ENCODE results near the gene TNFRSF4. TPM values are rescaled to one million over a fixed set of nuclear protein-coding genes. Genes with fewer than 3 reads are reported as not detected.
A peak's percentile ranks its signal among the peaks of the same experiment; 100 is the strongest.

TNFRSF4 gene
- total RNA-seq, 2 donors from 2014 or later, result 0.55 to 1.3 TPM

DNA sequence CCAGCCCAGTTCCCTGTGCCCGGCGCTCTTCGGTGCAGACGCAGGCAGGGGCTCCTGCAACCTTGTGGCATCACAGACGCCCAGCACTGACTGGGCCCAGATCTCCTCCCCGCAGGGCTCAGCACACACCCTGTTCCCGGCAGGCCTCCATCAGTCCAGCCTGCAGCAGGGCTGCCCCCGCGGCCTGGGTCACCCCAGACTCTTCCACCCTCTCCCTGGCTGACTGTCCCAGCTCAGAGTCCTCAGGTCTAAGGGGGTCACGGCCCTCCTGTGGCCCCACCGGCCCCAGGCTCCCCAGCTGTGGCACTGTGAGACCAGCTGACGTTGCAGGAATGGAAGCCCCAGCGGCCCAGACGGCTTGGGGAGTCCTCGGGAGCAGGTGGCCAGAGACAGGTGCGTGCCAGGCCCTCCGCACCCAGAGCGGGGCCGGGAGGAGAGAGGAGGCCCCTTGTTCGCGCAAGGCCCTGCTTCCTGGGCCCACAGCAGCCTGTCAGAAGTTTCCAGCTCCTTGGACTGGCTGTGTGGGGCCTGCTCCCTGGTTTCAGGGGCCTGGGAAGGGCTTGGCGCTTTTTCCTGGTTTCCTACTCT lies 22.3 kb upstream of the TNFRSF4 start:
- DNase-seq (no peak), ATAC-seq (no peak)
- intact Hi-C loops (cut with DNase I, micrococcal nuclease), result no loop called here

DNA sequence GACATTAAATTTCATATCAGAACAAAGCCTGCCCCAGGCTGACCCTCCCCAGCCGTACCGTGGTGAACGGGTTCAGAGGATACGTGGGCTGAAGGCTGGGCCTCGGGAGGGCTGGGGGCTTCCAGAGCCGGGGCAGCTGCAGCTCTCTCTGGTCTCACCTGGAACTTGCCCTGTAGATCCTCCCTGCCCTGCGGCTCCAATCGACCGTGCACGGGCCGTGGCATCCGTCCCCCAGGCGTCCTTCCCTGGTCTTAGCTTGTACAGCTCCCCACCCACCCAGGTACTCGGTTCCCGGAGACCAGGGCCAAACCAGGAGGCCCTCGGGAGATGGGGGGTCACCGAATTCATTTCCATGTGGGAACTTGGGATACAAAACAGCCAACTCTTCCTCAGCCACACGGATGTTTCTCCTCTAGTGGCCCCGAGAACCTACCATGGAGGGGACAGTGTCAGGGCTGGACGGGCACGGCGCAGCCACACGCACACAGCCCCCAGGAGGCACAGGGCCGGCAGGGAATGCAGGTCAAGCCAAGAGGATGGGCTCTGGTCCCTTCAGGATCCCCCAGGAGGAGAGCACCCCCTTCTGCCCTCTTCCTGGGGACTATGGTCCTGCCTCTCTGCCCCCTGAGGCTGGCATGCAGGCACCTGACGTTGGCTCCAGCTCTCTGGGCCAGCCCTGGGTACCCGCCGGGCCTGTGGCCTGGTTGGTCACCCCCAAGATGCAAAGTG lies 21.2 kb upstream of the TNFRSF4 start:
- no peak for ATAC-seq
- DNase-seq, result no peak
- intact Hi-C loops (cut with DNase I, micrococcal nuclease), result no loop called here

DNA sequence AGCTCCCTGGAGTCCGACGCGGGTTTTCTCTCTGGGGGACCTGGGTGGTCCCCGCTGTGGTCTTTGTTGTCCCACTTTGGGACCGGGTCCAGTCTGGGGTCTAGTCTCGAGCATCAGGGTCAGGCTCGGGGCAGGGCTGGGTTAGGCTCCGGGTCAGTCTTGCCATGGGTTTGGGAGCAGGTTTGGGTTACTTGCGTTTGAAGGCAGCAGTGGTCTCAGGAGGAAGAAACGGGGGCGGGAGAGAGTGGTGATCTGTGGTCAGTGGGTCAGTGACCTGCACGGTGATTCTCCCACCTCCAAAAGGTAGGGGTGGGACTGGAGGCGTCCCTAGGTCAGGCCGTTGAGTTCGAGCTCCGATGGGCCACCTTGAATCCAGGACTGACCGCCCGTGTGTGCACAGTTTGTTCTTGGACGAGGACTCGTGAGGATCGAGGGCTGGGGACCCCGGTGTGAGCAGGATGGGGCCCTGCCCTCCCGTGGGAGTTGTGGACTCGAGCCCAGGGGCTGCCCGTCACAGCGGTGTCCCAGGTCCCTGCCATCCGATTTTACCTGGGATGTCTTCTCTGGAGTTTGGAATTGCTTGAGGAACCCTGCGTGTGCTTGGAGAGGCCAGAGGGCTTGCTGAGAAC lies 20.3 kb upstream of the TNFRSF4 start:
- ATAC-seq (no peak), DNase-seq (no peak)
- intact Hi-C loops (cut with DNase I, micrococcal nuclease), result no loop called here

DNA sequence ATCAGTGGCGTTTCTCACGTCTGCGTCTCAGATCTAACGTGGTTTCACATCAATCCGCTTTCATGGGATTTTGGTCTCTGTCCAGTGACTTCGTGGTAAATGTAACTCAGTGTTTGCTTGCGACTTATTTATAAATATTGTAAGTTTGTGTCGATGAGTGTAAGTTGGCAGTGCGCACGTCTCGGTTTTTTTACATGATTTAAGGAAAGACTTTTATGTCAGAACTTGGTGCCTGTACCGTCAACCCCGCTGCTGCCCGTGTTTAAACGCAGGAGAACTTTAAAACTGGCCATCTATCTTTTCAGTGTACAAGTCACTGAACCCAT lies 19.6 kb upstream of the TNFRSF4 start:
- no peak for DNase-seq
- no peak for ATAC-seq
- intact Hi-C loops (cut with DNase I, micrococcal nuclease), result no loop called here

DNA sequence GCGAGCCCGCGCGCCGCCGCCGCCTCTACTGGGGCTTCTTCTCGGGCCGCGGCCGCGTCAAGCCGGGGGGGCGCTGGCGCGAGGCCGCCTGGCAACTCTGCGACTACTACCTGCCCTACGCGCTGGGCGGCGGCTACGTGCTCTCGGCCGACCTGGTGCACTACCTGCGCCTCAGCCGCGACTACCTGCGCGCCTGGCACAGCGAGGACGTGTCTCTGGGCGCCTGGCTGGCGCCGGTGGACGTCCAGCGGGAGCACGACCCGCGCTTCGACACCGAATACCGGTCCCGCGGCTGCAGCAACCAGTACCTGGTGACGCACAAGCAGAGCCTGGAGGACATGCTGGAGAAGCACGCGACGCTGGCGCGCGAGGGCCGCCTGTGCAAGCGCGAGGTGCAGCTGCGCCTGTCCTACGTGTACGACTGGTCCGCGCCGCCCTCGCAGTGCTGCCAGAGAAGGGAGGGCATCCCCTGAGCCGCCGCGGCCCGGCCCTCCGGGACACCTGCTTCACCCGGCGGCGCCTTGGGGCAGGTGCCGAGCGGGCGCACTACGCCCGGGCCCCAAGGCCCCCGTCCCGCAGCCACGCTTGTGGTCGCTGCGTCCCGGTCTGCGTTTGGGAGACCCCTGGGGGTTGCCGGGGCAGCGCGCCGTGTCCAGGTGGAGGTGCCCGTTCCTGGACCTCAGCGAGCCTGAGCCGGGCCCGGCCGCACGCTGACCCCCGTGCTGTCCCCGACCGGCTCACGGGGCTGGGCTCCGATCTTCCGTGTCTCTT lies 19.0 kb upstream of the TNFRSF4 start:
- intact Hi-C loops (cut with DNase I, micrococcal nuclease), result no loop called here
- ATAC-seq, result no peak

DNA sequence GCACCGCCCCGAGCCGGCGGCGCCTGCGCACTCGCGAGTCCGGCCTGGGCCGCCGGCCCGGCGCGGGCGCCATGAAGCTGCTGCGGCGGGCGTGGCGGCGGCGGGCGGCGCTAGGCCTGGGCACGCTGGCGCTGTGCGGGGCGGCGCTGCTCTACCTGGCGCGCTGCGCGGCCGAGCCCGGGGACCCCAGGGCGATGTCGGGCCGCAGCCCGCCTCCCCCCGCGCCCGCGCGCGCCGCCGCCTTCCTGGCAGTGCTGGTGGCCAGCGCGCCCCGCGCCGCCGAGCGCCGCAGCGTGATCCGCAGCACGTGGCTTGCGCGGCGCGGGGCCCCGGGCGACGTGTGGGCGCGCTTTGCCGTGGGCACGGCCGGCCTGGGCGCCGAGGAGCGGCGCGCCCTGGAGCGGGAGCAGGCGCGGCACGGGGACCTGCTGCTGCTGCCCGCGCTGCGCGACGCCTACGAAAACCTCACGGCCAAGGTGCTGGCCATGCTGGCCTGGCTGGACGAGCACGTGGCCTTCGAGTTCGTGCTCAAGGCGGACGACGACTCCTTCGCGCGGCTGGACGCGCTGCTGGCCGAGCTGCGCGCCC lies 18.3 kb upstream of the TNFRSF4 start, which contains the start of gene B3GALT6:
B3GALT6 (plus strand) TSS at position 30 of the 588 bp plus-strand sequence; CDS start at position 72, 42 bp downstream.
- DNase-seq, result no peak
- intact Hi-C loops (cut with DNase I, micrococcal nuclease), result no loop called here
- ATAC-seq, result no peak

More for the DNA sequence above, 19.0 kb upstream of the TNFRSF4 start:
- DNase-seq, result no peak

DNA sequence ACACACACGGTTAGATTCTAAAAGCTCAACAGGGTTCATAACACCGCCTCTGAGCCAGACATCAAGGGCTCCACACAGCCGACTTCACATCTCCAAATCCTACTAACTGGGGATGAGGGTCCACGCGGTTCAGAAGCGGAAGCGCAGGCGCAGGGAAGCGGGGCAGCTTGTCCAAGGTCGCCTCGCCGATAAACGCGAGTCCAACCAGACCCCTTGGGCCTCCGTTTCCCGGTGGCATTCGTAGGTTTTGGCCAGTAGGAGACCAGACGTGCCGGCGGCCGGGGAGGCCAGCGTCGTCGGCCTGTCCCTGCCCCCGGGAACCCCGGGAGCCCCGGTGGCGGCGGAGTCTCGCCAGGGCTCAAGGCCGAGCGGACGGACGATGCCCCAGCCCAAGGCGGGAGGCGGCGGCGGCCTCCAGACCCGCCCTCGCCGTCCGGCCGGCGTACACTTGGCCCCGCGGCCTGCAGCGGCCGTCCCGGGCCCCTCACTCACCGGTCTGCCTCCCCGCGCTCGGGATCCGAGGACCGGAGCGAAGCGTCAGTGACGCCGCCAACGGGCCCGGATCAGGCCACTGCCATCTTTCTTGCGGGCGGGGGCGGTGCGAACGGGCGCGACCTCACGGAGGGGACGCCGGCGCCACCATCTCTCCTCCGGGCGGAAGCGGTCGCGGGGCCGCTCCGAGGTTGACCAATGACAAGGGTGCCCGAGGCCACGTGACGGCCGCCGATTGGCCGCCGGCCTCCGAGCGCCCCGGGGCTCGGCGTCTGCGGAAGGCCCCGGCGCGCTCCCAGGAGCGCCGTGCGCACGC lies 17.7 kb upstream of the TNFRSF4 start, which contains the start of gene SDF4:
SDF4 (minus strand) TSS at position 602 of the 808 bp plus-strand sequence. CDS start 3,229 bp downstream, outside the sequence.
- intact Hi-C loops (cut with DNase I, micrococcal nuclease), result no loop called here
- ATAC-seq (peak; percentile 87), DNase-seq (peak; percentile 97)

DNA sequence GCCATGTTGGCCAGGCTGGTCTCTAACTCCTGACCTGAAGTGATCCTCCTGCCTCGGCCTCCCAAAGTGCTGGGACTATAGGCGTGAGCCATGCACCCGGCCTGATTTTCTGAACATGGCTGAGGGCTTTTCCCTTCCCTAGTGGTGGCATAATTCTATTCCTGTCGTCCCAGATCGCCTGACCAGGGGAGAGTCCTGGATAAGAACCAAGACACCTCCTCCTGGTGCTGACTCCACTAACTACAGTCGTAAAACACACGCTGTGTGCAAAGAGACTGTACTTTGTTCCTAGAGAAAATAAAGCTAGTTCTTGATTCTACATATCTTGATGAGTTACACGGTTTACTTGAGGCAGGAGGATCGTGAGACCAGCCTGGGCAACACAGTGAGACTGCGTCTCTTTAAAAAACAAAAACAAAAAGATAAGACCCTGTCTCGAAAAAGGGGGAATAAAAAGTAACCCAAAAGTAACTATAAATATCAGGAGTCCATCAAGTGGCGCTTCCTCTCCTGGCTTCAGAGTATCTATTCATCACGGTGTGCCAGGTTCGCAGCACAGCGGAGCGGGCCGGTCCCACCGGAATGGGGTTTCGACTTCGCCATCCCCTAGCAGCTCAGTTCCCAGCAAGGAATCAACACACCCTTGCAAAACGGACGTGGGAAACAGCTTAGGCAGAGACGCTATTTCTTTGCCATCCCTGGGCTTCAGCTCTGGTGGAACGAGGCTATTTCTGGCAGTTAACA lies 16.9 kb upstream of the TNFRSF4 start:
- peak; percentile 78 for ATAC-seq
- intact Hi-C loops (cut with DNase I, micrococcal nuclease), result no loop called here

DNA sequence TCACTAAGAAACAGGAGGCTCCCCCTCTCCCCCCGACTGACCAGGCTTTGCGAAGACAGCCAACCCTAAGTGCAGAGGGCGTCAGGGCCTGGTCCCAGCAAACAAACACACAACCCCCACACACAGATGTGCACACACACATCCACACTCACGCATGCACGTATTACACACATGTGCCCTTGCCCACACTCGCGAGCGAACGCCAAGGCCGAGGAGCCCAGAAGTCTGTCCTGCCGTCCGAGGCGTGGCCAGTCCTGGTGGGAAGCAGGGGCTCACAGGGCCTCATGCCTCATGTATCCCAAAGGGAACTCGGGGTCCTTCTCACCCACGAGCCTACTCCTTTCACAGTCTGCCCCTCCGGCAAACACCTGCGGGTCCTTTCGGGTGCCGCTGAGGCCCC lies 15.8 kb upstream of the TNFRSF4 start:
- DNase-seq, result no peak
- intact Hi-C loops (cut with DNase I, micrococcal nuclease), result no loop called here
- ATAC-seq, result no peak

More for the DNA sequence above, 16.9 kb upstream of the TNFRSF4 start:
- DNase-seq, result peak in 1 of 2 donors; percentile 73

DNA sequence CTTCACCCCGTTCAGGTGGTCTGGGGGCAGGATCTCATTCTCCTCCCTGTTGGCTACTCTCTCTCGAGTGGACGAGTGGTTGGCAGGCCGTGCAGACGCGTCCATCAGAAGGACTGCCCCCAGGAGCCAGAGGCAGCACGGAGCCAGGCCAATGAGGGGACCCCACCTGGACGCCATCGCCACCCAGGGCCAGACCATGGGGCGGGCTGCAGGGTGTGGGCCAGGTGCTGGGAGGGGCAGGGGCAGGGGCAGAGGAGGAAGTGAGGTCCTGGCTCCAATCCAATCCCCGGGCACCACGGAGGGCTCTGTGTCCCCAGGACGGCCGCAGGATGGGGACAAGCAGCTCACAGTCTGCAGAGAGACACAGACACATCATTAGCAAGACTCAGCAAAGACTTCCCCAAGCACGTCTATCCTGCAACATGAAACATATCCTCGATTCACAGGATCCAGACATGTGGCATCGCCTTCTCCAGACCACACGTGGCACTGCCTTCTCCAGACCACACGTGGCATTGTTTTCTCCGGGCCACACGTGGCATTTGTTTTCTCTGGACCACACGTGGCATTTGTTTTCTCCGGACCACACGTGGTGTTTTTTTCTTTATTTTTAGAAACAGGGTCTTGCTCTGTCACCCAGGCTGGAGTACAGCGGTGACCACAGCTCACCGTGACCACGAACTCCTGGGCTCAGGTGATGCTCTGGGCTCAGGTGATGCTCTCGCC lies 14.8 kb upstream of the TNFRSF4 start:
- DNase-seq (no peak), ATAC-seq (no peak)
- intact Hi-C loops (cut with DNase I, micrococcal nuclease), result no loop called here

DNA sequence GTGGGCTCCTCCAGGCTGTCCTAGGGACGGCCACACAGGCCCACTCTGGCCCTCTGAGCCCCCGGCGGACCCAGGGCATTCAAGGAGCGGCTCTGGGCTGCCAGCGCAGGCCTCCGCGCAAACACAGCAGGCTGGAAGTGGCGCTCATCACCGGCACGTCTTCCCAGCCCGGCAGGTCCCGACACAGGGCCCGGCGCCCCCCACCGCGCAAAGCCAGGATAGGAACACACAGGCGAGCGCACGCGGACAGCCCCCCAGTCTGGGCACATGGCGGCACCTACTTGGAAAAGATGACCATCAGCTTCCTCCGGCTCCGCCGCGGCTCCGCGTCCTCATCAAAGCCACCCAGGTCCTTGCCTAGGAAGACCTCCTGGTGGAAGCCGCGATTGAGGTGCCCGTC lies 14.2 kb upstream of the TNFRSF4 start:
- ATAC-seq, result no peak
- no peak for DNase-seq
- intact Hi-C loops (cut with DNase I, micrococcal nuclease), result no loop called here

DNA sequence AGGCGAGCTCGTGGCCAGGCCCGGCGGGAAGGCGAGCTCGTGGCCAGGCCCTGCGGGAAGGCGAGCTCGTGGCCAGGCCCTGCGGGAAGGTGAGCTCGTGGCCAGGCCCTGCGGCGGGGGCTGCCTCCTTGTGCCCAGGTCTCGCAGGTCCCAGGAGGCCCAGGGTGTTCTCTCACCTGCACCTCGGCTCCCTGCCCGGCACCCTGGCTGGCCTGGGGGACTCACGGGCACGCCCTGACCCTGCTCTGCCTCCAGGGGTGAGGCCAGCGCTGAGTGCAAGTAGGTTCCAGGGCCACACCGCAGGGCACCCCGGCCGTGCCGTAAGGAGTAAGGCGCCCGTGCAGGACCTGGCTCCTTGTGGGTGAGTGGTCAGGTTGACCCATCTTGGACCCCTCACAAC lies 13.4 kb upstream of the TNFRSF4 start:
- ATAC-seq, result no peak
- intact Hi-C loops (cut with DNase I, micrococcal nuclease), result no loop called here
- DNase-seq, result no peak

DNA sequence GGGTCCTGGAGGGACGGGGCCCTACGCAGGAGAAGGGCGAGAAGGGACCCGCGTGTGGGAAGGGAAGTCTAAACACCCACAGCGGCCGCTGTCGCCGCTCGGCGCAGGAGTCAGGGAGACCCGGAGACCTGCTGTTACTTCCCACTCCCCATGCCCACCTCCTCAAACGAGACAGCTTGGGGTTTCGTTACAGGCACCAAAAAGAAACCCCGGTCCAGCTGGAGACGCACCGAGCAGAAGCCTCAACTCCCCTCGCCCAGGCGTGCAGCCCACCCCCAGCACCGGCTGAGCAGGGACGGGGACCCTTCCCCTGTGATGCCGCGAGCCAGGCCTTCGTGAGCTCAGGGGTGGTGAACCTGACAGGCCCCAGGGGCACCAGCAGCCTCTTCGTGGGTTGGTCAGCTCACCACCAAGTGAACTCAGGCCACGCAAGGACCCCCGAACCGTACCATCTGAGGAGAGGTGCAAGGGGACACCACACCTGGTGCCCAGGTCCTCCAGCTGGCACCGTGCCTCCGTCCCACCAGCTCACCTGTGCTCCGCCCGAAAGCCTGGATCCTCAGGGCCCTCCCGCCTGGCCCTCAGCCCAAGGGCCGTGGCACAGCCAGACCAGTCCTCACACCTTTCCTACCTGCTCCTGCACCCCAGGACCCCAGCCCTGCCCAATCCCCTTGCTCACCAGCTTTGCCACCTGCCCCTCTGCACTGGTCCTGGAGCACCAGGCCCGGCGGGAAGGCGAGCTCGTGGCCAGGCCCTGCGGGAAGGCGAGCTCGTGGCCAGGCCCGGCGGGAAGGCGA lies 12.8 kb upstream of the TNFRSF4 start:
- intact Hi-C loops (cut with DNase I, micrococcal nuclease), result no loop called here
- ATAC-seq (no peak), DNase-seq (no peak)

DNA sequence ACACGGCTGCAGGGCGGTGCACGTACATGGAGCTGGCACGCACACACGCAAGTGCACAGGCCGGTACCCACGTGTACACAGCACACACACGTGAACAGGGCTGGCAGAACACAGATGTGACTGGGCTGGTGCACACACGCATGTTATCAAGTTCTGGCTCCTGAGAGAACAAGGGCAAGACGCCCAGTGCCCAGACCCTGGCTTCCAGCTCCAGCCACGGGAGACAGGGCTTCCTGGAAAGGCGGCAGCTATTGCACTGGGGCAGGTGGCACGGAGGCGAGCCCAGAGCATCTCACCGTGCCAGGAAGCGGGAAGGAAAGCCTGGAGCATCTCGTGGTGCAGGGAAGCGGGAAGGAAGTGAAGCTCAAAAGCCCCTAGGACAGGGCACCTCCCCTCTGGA lies 12.0 kb upstream of the TNFRSF4 start:
- no peak for DNase-seq
- intact Hi-C loops (cut with DNase I, micrococcal nuclease), result no loop called here
- no peak for ATAC-seq

DNA sequence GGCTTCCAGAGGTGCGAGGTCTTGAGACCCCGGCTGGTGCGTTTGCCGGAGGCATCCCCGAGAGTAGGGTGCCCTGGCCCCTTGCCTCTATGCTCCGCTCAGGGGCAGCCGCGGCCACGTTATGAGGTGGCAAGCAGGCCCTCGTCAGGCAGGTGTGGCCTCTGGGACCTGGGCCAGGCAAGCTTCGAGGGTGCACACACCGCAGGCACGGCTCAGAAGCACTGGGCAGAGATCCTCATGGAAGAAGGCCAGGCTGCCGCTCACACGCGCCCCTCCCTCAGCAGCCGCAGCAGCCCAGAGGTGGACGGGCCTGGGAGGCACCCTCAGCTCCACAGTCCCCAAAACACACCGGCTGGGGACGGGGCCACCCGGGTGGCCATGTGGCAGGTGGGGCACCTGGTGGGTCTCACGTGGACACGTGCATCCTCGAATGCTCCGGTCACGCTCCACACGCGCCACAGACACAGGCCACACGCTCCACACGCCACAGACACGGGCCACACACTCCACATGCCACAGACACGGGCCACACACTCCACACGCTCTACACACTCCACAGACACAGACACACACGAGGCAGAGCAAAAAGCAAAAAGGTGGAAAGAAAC lies 11.4 kb upstream of the TNFRSF4 start:
- ATAC-seq, result peak; percentile 55
- no peak for DNase-seq
- intact Hi-C loops (cut with DNase I, micrococcal nuclease), result no loop called here

DNA sequence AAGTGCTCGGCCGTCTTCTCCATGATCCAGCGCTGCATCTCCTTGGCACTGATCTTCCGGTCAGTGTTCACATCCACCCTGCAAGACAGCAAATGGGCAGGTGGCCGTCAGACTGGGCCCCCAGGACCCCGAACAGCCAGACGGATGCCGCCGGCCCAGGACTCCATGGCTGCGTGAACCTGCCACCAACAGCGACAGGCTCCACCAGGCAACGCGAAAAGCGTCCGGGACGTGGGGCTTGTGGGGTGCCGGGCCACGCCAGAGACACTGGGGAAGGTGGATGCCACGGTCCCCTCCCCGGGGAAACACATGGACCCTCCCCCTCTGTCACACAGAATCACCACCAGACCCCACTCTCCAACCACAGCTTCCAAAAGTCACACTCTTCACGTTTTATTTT lies 9.9 kb upstream of the TNFRSF4 start:
- ATAC-seq (no peak), DNase-seq (no peak)
- intact Hi-C loops (cut with DNase I, micrococcal nuclease), result no loop called here

Measured in left colon (tissue), 2 donors.